ENCODE data around the gene CDH4.

CDH4 gene

GRCh38 chr20:61556673-61557072 lies 304.6 kb downstream of the CDH4 start:
- ChIA-PET POLR2A (no interaction called here), CTCF (interaction anchor here (0.6 kb wide), 1 partner anchor 530 kb away, joined by 3 read pairs; no protein-coding TSS in a partner anchor)
- Histone ChIP-seq H3K36me3 (ENCODE audit: control insufficient read depth in 2 of 2, insufficient read depth in 1 of 2, low read length in 2 of 2) (no peaks in the 10 kb centered on the region), H3K4me1 (ENCODE audit: control insufficient read depth, insufficient read depth, low read length) (no peaks in the 10 kb centered on the region), H3K9me3 (ENCODE audit: control insufficient read depth, insufficient read depth, low read depth, low read length) (no peaks in the 10 kb centered on the region), H3K27ac (ENCODE audit: extremely low read depth, low read depth, low read length) (no peak overlapping the region), H3K4me3 (ENCODE audit: low read depth, low read length) (no peak overlapping the region)
- no peak for TF ChIP-seq ZNF214 (tag by site-specific recombination; IDR thresholded peaks at IDR 0.05; ENCODE audit: borderline replicate concordance)
- TF ChIP-seq ZNF645 (tag by site-specific recombination; IDR thresholded peaks at IDR 0.05), result no peak
- TF ChIP-seq ZEB2 (tag by site-specific recombination; IDR thresholded peaks at IDR 0.05), result no peak
- TF ChIP-seq ZNF623 (tag by site-specific recombination; IDR thresholded peaks at IDR 0.05), result no peak
- TF ChIP-seq ZNF600 (tag by site-specific recombination; IDR thresholded peaks at IDR 0.05), result no peak
- no peak for TF ChIP-seq ZBTB11 (tag by site-specific recombination; conservative IDR thresholded peaks at IDR 0.05; ENCODE audit: low read depth)
- no peak for TF ChIP-seq ZNF302 (tag by site-specific recombination; IDR thresholded peaks at IDR 0.05; ENCODE audit: low read depth)
- no peak for TF ChIP-seq ZNF747 (tag by site-specific recombination; IDR thresholded peaks at IDR 0.05)
- TF ChIP-seq ZNF175 (tag by site-specific recombination; IDR thresholded peaks at IDR 0.05), result no peak
- TF ChIP-seq ZNF155 (tag by site-specific recombination; IDR thresholded peaks at IDR 0.05), result no peak
- no peak for TF ChIP-seq HOXD13 (CRISPR knock-in tag; IDR thresholded peaks at IDR 0.05; ENCODE audit: borderline replicate concordance)
- TF ChIP-seq ZBTB48 (tag by site-specific recombination; IDR thresholded peaks at IDR 0.05), result no peak
- no peak for TF ChIP-seq ZNF518A (tag by site-specific recombination; conservative IDR thresholded peaks at IDR 0.05; ENCODE audit: low read depth)
- no peak for TF ChIP-seq HOXC10 (CRISPR knock-in tag; IDR thresholded peaks at IDR 0.05)
- no peak for TF ChIP-seq ZNF148 (tag by site-specific recombination; IDR thresholded peaks at IDR 0.05; ENCODE audit: borderline replicate concordance)
- no peak for TF ChIP-seq KLF1 (tag by site-specific recombination; IDR thresholded peaks at IDR 0.05)
- no peak for TF ChIP-seq ZNF529 (tag by site-specific recombination; IDR thresholded peaks at IDR 0.05; ENCODE audit: insufficient replicate concordance)
- no peak for TF ChIP-seq ZNF544 (tag by site-specific recombination; IDR thresholded peaks at IDR 0.05)
- no peak for TF ChIP-seq ZNF341 (tag by site-specific recombination; IDR thresholded peaks at IDR 0.05; ENCODE audit: low read depth)
